GM21737 (cell line): ENCODE results near the gene PLPP7.

ENCODE experiments used
- ATAC-seq: cut with Tn5 transposase; IDR thresholded peaks from one replicate; pipeline ENCODE4 v1.9.1; 2021; ENCODE audit warnings: mild to moderate bottlenecking, moderate library complexity; ENCODE audit not compliant: unreplicated experiment

Gene PLPP7

DNA sequence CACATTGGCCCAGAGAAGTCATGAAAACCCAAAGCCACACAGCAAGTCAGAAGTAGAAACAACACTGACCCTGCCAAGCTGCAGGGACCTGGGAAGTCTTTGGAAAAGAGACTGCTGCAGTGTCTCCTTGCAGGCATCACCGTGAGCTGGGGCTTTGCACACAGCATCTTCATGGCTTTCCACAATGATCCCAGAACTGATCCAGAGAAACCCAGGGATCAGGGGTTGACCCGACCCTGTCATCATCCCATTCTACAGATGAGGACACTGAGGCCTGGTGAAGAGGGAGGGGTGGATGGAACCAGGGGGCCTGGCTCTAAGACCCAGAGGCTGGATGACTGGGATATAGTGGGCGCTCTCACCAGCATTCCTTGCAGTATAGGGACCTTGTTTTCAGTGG is 8.9 kb upstream of the PLPP7 start:
- ATAC-seq: no peak

- no peak for ATAC-seq
These were observed 8.2 kb upstream of the PLPP7 start for GRCh38 chr9:131281119-131281965.

- no peak for ATAC-seq
These were observed 7.3 kb upstream of the PLPP7 start for GRCh38 chr9:131282175-131282574.

GRCh38 chr9:131282688-131283422 is 6.7 kb upstream of the PLPP7 start:
- ATAC-seq: no peak

DNA sequence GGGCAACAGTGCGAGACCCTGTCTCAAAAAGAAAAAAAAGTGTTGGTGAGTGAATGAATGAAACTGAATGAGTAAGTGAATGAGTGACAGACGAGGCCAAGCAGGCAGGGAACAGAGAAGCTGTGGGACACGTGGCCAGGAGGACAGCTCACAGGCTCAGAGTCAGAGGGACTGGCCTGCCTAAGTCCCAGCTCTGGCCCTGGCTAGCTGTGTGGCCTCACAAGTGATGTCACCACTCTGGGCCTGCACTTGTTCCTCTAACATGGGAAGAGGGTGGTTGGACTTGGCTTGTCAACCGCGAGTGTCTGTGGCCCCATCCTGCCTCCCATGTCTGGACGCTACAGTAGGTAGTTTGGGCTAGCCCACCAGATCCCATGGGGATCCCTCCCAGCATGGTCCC is 4.7 kb upstream of the PLPP7 start:
- ATAC-seq: no peak

DNA sequence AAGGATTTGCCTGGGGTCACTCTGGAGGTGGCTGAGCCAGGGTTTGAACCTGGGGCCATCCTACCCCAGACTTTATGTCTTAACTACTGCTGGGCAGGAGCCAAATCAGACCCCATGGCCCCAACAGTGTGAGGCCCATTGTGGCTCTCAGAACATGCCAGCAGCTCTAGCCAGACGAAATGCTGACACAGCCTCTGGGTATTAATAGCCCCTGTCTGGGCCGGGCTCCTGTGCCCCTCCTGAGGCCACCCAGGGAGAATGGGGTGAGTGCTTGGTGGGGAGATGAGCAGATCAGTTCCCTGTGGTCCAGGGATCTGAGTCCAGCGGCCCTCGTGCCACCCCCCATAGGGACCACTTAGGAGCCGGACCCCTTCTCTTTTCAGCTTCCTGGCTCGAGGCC is 2.2 kb upstream of the PLPP7 start:
- ATAC-seq: no peak

DNA sequence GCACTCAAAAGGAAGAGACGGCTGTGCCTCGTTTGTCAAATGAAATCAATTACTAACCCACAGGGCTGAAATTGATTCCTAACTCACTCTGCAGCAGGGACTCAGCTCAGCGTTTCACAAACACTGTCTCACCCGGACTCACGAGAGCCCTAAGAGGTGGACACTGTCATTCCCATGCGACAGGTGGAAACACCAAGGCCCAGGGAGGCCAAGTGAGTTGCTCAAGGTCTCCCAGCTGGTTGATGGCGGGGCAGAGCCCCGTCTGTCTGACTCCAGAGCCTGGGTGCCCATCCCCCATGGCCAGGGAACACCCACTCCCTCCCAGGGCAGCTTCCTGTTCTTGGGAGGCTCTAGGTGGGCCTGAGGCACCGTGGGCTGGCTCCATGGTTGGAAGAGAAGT is 1.3 kb upstream of the PLPP7 start:
- no peak for ATAC-seq

GRCh38 chr9:131290036-131290766 is 678 bp downstream of the PLPP7 start:
- no peak for ATAC-seq

DNA sequence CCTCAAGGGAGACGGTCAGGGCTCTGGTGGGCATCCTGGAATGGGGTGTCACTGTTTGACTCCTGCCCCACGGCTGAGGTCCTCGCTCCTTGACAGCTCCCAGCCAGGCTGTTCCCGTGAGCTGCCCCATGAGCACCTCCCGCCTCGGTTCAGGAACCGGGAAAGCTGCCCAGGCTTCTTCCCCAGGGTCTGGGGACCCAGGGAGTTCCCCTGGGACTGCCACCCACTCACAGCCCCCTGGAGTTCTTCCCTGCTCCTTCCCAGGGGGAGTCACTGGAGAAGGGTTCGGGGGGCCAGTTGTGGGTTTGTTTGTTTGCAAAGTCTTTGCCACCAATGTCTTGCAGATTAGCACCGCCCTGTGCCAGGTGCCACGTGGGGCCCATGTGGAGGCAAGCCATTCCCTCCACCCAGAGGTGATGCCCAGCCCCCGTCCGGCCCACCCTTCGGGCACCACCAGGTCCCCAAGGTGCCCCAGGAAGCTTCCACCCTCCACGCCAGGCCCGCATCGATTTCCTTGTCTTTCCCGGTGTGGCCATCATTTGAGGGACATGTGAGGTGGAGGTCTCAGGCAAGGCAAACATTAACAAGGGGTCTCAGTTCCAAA is 1.3 kb downstream of the PLPP7 start:
- no peak for ATAC-seq

- no peak for ATAC-seq
These were observed 2.3 kb downstream of the PLPP7 start for GRCh38 chr9:131291795-131292315.

DNA sequence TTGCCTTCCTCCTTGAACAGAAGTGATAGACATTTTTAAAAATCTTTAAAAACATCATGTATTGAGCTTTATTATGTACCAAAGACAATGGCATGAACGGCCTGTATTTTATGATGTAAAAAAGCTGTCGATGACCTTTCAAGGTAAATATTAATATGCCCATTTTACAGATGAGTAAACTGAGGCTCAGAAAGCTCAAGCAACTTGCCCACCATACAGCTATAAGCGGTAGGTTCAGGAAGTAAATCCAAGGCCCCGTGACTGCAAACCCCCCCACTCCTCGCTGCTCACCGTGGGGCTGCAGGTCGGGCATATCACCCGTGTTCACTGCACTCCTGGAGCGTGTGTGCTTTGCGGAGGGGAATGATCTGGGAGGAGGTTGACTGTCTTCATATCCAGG is 3.4 kb downstream of the PLPP7 start:
- no peak for ATAC-seq

GRCh38 chr9:131296460-131296859 is 6.9 kb downstream of the PLPP7 start:
- ATAC-seq: no peak

DNA sequence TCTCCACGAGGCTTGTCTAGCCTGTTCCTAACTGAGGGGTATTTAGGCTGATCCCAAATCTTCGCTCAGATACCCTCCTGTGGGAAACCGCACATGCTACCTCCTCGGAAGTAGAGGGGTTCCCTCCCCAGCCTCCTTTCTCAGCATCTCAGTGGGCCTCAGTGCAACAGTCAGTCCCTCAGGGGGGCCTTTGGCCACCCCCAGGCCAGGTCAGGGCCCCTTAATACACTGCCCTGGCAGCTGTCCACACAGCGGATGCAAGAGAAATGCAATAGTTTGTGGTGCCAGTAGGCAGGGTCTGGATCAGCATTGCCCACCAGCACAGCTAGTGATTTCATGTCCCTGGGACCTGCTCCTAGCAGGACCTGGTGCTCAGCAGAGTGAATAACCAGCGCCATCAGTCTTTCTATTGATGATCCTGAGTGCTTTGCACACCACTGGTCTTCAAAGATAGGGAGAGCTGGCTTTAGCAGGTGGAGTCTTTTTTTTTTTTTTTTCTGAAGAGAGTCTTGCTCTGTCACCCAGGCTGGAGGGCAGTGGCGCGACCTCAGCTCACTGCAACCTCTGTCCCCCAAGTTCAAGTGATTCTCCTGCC is 7.5 kb downstream of the PLPP7 start:
- no peak for ATAC-seq

DNA sequence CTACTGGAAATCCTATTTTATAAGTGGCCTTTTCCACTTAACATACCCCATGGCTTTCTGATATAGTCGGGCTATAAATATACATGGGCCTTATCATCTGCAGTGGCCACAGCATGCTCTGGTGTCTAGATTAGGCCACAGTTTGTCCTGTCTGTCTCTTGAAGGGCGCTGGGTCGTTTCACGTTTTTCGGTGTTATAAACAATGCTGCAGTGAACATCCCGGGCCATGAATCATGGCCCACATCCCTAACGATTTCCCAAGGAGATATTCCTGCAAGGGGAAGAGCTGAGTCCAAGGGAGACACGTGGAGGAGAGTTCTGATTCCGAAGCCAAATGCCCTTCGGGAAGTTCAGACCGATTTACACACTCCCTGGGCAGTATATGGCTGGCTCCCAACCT is 8.4 kb downstream of the PLPP7 start:
- ATAC-seq: no peak

- ATAC-seq: no peak
These were observed 8.8 kb downstream of the PLPP7 start for GRCh38 chr9:131298341-131298740.

- no peak for ATAC-seq
These were observed 9.3 kb downstream of the PLPP7 start for GRCh38 chr9:131298816-131299215.

DNA sequence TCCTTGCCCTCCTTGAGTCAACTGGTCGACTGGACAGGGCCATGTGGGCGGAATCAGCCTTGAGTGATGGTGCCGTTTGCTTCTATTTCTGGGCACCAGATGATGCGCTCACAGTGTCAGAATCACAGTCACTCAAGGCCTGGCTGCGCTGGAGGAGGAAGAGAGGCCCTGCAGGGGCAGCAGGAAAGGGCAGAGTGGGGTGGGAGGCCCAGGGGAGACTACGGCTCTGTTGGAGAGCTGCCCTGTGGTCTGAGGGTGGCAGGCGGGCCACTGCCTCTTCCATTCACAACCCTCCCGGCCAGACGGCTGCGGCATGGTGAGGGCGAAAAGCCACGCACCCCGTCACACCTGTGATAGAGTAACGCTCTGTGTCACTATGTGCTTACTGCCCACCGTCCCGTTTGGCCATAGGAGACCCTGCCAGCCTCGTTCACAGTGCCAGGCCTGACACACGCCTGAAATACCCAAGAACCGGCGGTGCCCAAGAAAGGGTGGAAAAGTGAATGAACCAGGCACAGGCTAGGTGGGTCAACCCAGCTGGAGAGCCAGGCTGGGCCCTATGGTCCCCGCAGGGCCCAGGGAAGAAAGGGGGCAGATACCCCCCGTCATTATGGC is 9.9 kb downstream of the PLPP7 start:
- no peak for ATAC-seq

DNA sequence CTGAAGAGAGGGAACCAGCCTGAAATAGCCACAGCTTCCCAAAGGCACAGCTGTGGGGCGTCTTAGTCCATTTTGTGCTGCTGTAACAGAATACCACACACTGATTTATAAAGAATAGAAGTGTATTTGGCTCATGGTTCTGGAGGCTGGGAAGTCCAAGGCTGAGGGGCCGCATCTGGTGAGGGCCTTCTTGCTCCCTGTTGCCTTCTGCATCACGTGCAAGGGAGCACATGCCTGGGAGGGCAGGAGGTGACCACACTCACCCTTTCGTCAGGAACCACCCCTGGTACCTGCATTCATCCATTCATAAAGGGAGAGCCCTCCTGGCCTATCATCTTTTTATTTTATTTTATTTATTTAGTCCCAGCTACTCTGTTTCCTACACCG is 10.4 kb downstream of the PLPP7 start:
- no peak for ATAC-seq

- no peak for ATAC-seq
These were observed 10.9 kb downstream of the PLPP7 start for GRCh38 chr9:131300444-131300843.
